Measurements from ENCODE around the gene TBC1D2. TPM values are rescaled to one million over a fixed set of nuclear protein-coding genes. Genes with fewer than 3 reads are reported as not detected.
A peak's percentile ranks its signal among the peaks of the same experiment; 100 is the strongest.

The TBC1D2 gene
- total and polyA plus RNA-seq, 2 of the 13 experiments (the other 11 are each of a cell fraction or from before 2014, with no cell fraction given), result 2.0 to 2.8 TPM

DNA sequence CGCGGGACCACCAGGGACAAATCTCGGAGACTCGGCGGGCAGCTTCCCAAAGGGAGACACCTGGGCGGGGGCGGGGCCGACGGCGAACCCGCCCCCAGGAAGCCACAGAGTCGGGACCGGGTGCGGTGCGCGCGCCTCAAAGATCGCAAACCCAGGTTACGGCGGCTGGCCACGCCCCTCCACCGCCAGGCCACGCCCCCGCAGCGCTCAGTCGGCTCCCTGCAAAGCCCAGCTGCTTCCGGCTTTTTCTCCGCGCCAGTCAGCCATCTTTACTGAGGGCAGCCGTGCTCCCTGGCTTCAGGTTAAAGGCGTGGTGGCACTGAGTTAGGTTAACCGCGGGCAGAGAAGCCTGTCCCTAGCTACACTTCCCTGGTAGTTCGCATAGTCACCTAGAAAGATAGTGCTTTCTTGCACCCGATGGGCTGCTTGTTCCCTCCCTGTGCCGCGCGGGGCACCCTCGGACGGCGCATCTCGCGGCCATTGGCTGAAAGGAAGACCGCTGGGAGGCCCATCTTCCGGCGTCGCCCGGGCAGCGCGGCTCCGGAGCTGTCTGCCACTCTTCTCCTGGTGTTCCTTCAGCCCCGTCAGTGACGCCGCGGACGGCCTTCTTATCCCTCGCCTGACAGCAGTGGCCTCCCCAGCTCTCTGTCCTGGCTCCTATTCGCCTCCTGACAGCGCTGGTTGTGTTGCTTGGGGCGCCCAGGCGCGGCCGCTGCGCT, at the start of gene TBC1D2 (continued):
- no peak for TF ChIP-seq ARNT (IDR thresholded peaks at IDR 0.05)
- TF ChIP-seq ZNF446 (CRISPR knock-in tag; IDR thresholded peaks at IDR 0.05), result no peak
- TF ChIP-seq ONECUT2 (CRISPR knock-in tag; IDR thresholded peaks at IDR 0.05), result no peak
- TF ChIP-seq, protein P1, sequence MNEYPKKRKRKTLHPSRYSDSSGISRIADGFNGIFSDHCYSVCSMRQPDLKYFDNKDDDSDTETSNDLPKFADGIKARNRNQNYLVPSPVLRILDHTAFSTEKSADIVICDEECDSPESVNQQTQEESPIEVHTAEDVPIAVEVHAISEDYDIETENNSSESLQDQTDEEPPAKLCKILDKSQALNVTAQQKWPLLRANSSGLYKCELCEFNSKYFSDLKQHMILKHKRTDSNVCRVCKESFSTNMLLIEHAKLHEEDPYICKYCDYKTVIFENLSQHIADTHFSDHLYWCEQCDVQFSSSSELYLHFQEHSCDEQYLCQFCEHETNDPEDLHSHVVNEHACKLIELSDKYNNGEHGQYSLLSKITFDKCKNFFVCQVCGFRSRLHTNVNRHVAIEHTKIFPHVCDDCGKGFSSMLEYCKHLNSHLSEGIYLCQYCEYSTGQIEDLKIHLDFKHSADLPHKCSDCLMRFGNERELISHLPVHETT (CRISPR knock-in tag; conservative IDR thresholded peaks at IDR 0.05), result peak; percentile 51; the same call in 1 of the 2 replicates
- TF ChIP-seq RCOR2 (CRISPR knock-in tag; IDR thresholded peaks at IDR 0.05), result no peak
- TF ChIP-seq ZBTB20 (CRISPR knock-in tag; IDR thresholded peaks at IDR 0.05; ENCODE audit: borderline replicate concordance, low read depth), result no peak
- TF ChIP-seq, protein P2, sequence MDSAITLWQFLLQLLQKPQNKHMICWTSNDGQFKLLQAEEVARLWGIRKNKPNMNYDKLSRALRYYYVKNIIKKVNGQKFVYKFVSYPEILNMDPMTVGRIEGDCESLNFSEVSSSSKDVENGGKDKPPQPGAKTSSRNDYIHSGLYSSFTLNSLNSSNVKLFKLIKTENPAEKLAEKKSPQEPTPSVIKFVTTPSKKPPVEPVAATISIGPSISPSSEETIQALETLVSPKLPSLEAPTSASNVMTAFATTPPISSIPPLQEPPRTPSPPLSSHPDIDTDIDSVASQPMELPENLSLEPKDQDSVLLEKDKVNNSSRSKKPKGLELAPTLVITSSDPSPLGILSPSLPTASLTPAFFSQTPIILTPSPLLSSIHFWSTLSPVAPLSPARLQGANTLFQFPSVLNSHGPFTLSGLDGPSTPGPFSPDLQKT (CRISPR knock-in tag; IDR thresholded peaks at IDR 0.05; ENCODE audit: borderline replicate concordance), result no peak
- no peak for TF ChIP-seq CBX2 (IDR thresholded peaks at IDR 0.05; ENCODE audit: low read depth, low read length)
- TF ChIP-seq CBX2 (CRISPR knock-in tag; IDR thresholded peaks at IDR 0.05; ENCODE audit: low read depth), result no peak
- TF ChIP-seq, protein P3, sequence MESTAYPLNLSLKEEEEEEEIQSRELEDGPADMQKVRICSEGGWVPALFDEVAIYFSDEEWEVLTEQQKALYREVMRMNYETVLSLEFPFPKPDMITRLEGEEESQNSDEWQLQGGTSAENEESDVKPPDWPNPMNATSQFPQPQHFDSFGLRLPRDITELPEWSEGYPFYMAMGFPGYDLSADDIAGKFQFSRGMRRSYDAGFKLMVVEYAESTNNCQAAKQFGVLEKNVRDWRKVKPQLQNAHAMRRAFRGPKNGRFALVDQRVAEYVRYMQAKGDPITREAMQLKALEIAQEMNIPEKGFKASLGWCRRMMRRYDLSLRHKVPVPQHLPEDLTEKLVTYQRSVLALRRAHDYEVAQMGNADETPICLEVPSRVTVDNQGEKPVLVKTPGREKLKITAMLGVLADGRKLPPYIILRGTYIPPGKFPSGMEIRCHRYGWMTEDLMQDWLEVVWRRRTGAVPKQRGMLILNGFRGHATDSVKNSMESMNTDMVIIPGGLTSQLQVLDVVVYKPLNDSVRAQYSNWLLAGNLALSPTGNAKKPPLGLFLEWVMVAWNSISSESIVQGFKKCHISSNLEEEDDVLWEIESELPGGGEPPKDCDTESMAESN (CRISPR knock-in tag; conservative IDR thresholded peaks at IDR 0.05), result no peak
- no peak for TF ChIP-seq ZNF780A (CRISPR knock-in tag; IDR thresholded peaks at IDR 0.05)
- TF ChIP-seq MEF2D (CRISPR knock-in tag; IDR thresholded peaks at IDR 0.05), result peak; percentile 18; the same call in 1 of the 2 replicates
- peak; percentile 79; the same call in 1 of the 2 replicates for TF ChIP-seq ZNF788 (CRISPR knock-in tag; IDR thresholded peaks at IDR 0.05; ENCODE audit: borderline replicate concordance)
- 0 out of 2 replicates have a peak, but pooled peaks have one; percentile 75 for TF ChIP-seq CAMTA2 (CRISPR knock-in tag; IDR thresholded peaks at IDR 0.05; ENCODE audit: borderline replicate concordance)
- TF ChIP-seq ZNF124 (CRISPR knock-in tag; IDR thresholded peaks at IDR 0.05), result no peak; the same call in 1 of the 2 replicates
- no peak for TF ChIP-seq DNMT1 (CRISPR knock-in tag; IDR thresholded peaks at IDR 0.05)
- no peak for TF ChIP-seq MAFK (conservative IDR thresholded peaks at IDR 0.05 in 1 of 2, IDR thresholded peaks at IDR 0.05 in 1 of 2; ENCODE audit: low read length in 2 of 2)
- TF ChIP-seq SOX5 (CRISPR knock-in tag; IDR thresholded peaks at IDR 0.05; ENCODE audit: borderline replicate concordance), result peak; percentile 50; the same call in 1 of the 2 replicates
- TF ChIP-seq ATRX (CRISPR knock-in tag; IDR thresholded peaks at IDR 0.05; ENCODE audit: borderline replicate concordance), result no peak
- TF ChIP-seq FOXK2 (IDR thresholded peaks at IDR 0.05), result no peak
- TF ChIP-seq, protein P4, sequence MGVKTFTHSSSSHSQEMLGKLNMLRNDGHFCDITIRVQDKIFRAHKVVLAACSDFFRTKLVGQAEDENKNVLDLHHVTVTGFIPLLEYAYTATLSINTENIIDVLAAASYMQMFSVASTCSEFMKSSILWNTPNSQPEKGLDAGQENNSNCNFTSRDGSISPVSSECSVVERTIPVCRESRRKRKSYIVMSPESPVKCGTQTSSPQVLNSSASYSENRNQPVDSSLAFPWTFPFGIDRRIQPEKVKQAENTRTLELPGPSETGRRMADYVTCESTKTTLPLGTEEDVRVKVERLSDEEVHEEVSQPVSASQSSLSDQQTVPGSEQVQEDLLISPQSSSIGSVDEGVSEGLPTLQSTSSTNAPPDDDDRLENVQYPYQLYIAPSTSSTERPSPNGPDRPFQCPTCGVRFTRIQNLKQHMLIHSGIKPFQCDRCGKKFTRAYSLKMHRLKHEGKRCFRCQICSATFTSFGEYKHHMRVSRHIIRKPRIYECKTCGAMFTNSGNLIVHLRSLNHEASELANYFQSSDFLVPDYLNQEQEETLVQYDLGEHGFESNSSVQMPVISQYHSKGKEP (CRISPR knock-in tag; IDR thresholded peaks at IDR 0.05), result no peak
- TF ChIP-seq, protein P5, sequence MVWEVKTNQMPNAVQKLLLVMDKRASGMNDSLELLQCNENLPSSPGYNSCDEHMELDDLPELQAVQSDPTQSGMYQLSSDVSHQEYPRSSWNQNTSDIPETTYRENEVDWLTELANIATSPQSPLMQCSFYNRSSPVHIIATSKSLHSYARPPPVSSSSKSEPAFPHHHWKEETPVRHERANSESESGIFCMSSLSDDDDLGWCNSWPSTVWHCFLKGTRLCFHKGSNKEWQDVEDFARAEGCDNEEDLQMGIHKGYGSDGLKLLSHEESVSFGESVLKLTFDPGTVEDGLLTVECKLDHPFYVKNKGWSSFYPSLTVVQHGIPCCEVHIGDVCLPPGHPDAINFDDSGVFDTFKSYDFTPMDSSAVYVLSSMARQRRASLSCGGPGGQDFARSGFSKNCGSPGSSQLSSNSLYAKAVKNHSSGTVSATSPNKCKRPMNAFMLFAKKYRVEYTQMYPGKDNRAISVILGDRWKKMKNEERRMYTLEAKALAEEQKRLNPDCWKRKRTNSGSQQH (CRISPR knock-in tag; IDR thresholded peaks at IDR 0.05; ENCODE audit: low read depth), result 0 out of 2 replicates have a peak, but pooled peaks have one; percentile 7
- TF ChIP-seq ZNF274 (CRISPR knock-in tag; IDR thresholded peaks at IDR 0.05), result 0 out of 2 replicates have a peak, but pooled peaks have one; percentile 14

Measured in HepG2 (cell line).